ENCODE data around the gene GRIA1. TPM values are rescaled to one million over a fixed set of nuclear protein-coding genes. Genes with fewer than 3 reads are reported as not detected.
A peak's percentile ranks its signal among the peaks of the same experiment; 100 is the strongest.
"Not testable (repeated sequence)": the region's sequence is repeated elsewhere in the genome, so short reads cannot be mapped to it uniquely, and the experiment has no call there.

The GRIA1 gene
- total RNA-seq, 1 experiment from 2014 or later: not detected

DNA sequence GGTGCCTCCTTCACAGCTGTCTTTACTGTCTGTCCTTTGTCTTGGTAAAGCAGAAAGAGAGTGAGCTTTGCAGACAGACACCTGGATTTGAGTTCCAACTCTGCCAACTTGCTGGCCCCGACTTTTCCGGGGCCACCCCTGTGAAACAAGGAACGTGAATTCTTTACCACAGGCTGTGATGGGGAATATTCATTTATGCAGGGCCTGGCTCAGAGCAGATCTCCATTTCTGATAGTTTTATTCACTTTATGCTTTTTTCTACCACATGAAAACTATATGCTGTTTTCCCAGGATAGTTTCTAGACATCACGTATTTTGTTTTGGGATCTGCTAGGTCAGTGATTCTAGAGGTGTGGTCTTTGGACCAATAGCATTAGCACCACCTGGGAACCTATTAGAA, 211.8 kb downstream of the GRIA1 start:
- Histone ChIP-seq H3K27me3 (no peaks in the 10 kb centered on the region), H3K36me3 (no peaks in the 10 kb centered on the region), H3K4me3 (no peak overlapping the region), H3K9me3 (no peaks in the 10 kb centered on the region)
- no peak for DNase-seq

DNA sequence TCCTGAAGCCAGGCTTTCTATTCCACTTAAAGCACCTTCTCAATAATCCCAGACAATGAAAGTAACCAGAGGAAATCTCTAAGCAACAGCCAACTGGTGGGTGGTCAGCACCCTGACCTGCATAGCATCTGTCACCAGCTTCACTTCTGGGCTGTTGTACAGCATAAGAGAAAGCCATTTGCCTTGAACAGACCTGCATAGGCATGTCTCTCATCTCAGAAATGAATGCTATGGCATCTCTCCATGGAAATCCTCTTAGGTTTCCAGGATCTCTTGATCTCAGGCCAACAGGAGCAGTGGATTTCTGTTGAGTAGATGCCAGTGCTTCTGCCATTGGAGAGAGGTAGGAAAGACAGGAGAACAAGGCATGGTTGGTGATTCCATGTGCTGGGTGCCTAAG, 213.6 kb downstream of the GRIA1 start:
- no peaks in the 10 kb centered on the region for H3K27me3 ChIP-seq
- no peaks in the 10 kb centered on the region for H3K36me3 ChIP-seq
- H3K9me3 ChIP-seq: no peaks in the 10 kb centered on the region
- H3K4me3 ChIP-seq: no peak overlapping the region
- DNase-seq: no peak

GRCh38 chr5:153707626-153708025, 217.2 kb downstream of the GRIA1 start:
- H3K36me3 ChIP-seq: no peaks in the 10 kb centered on the region
- no peaks in the 10 kb centered on the region for H3K9me3 ChIP-seq
- H3K27me3 ChIP-seq: no peaks in the 10 kb centered on the region
- H3K4me3 ChIP-seq: no peak overlapping the region
- DNase-seq: no peak

GRCh38 chr5:153711755-153712154, 221.3 kb downstream of the GRIA1 start:
- H3K4me3 ChIP-seq: no peak overlapping the region
- H3K9me3 ChIP-seq: no peaks in the 10 kb centered on the region
- no peaks in the 10 kb centered on the region for H3K36me3 ChIP-seq
- H3K27me3 ChIP-seq: peaks cover under 1% of the 10 kb centered on the region; the same call in 1 of the 2 replicates
- no peak for DNase-seq

GRCh38 chr5:153712946-153713345, 222.5 kb downstream of the GRIA1 start:
- no peaks in the 10 kb centered on the region for H3K36me3 ChIP-seq
- no peak overlapping the region for H3K4me3 ChIP-seq
- H3K27me3 ChIP-seq: peaks cover 4% of the 10 kb centered on the region; the same call in 1 of the 2 replicates
- DNase-seq: no peak
- no peaks in the 10 kb centered on the region for H3K9me3 ChIP-seq

GRCh38 chr5:153713943-153714342, 223.5 kb downstream of the GRIA1 start:
- DNase-seq: no peak
- Histone ChIP-seq H3K4me3 (no peak overlapping the region), H3K36me3 (no peaks in the 10 kb centered on the region), H3K27me3 (peaks cover 4% of the 10 kb centered on the region; the same call in 1 of the 2 replicates), H3K9me3 (no peaks in the 10 kb centered on the region)

GRCh38 chr5:153714798-153715197, 224.3 kb downstream of the GRIA1 start:
- Histone ChIP-seq H3K9me3 (no peaks in the 10 kb centered on the region), H3K27me3 (peaks cover 4% of the 10 kb centered on the region; the same call in 1 of the 2 replicates), H3K4me3 (no peak overlapping the region), H3K36me3 (no peaks in the 10 kb centered on the region)
- no peak for DNase-seq

GRCh38 chr5:153717287-153717686, 226.8 kb downstream of the GRIA1 start:
- Histone ChIP-seq H3K4me3 (no peak overlapping the region), H3K36me3 (no peaks in the 10 kb centered on the region), H3K27me3 (peaks cover 4% of the 10 kb centered on the region; the same call in 1 of the 2 replicates), H3K9me3 (no peaks in the 10 kb centered on the region)
- DNase-seq: no peak

DNA sequence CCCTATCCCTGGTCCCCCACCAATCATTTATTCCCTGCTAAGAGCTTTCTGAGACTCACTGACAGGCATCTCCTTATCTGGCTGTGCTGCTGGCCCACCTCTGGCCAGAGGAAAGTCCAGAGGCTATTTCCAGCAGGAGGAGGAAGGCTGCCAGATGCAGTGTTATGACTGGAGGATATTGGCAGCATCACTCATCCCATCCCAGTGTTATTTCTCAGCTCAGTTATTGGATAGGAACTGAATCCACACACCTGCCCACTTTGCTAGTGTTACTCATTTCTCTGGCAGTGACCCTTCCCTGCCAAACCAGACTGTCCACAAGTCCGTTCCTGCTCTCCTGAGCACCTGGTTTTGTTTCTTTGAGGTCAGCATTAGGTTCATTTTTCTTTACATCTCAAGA, 228.2 kb downstream of the GRIA1 start:
- no peaks in the 10 kb centered on the region for H3K9me3 ChIP-seq
- DNase-seq: peak; percentile 13
- H3K4me3 ChIP-seq: no peak overlapping the region
- H3K36me3 ChIP-seq: no peaks in the 10 kb centered on the region
- peaks cover 6% of the 10 kb centered on the region; the same call in 1 of the 2 replicates for H3K27me3 ChIP-seq

- Histone ChIP-seq H3K4me3 (no peak overlapping the region), H3K9me3 (no peaks in the 10 kb centered on the region)
Measured at GRCh38 chr5:153719324-153719723, 228.9 kb downstream of the GRIA1 start.

GRCh38 chr5:153723022-153723610, 232.6 kb downstream of the GRIA1 start:
- not testable (repeated sequence) for H3K9me3 ChIP-seq, H3K36me3 ChIP-seq, DNase-seq, H3K27me3 ChIP-seq, H3K4me3 ChIP-seq

More at GRCh38 chr5:153719324-153719723, 228.9 kb downstream of the GRIA1 start:
- H3K27me3 ChIP-seq: peaks cover 6% of the 10 kb centered on the region; the same call in 1 of the 2 replicates
- no peak for DNase-seq
- H3K36me3 ChIP-seq: no peaks in the 10 kb centered on the region

DNA sequence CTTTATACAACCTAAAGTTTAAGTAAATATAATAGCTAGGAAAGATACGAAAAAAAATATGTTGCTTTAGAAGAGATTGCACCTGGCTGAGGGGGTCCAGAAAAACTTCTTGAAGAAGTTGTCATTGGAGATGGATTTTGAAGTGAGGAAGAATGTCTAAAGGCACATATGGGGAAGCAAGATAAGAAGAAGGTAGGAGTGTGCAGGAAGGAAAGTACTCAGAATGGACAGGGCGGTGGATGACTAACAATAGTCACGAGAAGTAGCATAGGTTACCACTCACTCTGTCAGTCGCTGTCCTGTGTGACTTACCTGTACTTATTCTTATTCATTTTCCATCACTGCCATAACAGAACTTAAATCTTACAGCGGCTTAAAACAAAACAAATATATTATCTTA, 251.6 kb downstream of the GRIA1 start:
- no peak for DNase-seq
- Histone ChIP-seq H3K9me3 (peaks cover 2% of the 10 kb centered on the region; the same call in 1 of the 2 replicates), H3K36me3 (no peaks in the 10 kb centered on the region), H3K4me3 (no peak overlapping the region), H3K27me3 (no peaks in the 10 kb centered on the region; the same call in 1 of the 2 replicates)

DNA sequence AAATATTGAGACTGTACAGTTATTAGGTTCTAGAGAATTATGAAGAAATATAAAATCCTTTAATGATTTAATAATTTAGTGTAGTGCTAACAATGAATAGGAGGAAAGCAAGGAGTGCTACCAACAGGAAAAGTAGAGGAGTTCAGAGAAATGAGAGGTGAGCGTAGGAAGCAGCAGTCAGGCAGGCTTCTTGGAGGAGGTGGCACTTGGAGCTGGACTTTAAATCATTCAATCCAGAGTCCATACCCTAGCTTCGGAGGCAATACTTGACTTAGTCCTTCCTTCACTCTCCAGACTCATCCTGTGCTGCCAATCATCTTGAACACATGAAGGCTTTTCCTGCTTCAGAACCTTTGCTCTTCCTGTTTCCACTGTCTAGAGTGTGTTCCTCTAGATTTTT, 254.3 kb downstream of the GRIA1 start:
- no peak overlapping the region for H3K4me3 ChIP-seq
- peaks cover 2% of the 10 kb centered on the region; the same call in 1 of the 2 replicates for H3K9me3 ChIP-seq
- H3K36me3 ChIP-seq: no peaks in the 10 kb centered on the region
- DNase-seq: no peak
- H3K27me3 ChIP-seq: no peaks in the 10 kb centered on the region; the same call in 1 of the 2 replicates

DNA sequence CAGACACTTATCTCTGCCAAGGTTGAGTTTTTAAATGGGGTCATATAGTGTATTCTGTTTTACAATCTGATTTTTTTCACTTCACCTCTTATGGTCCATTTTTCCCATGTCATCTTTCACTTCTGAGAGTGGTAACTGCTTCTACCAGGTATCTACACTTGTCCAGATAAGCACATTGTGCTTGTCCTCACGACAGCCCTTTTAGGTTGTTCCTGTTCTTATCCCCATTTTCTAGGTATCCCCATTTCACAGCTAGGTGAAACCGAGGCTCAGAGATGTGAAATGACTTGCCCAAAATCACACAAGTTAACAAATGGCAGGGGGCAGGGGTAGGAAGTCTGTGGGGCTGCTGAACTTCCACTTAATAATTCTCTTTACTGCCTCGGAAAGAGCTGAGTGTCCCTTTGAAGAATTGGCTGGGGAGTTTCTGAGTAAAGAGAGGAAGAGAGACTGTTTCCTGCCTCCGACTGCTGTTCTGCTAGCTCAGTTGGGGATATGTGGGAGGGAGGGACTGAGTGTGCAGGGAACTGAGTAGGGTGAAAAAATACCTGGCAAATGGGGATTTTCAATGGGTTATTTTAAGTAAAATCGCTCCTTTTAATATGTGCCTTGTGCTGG, 255.4 kb downstream of the GRIA1 start:
- Histone ChIP-seq H3K4me3 (no peak overlapping the region), H3K27me3 (no peaks in the 10 kb centered on the region; the same call in 1 of the 2 replicates), H3K36me3 (no peaks in the 10 kb centered on the region), H3K9me3 (peaks cover 2% of the 10 kb centered on the region; the same call in 1 of the 2 replicates)
- DNase-seq: no peak

GRCh38 chr5:153746440-153746839, 256.0 kb downstream of the GRIA1 start:
- no peaks in the 10 kb centered on the region for H3K36me3 ChIP-seq
- H3K9me3 ChIP-seq: peaks cover 2% of the 10 kb centered on the region; the same call in 1 of the 2 replicates
- H3K4me3 ChIP-seq: no peak overlapping the region
- no peak for DNase-seq
- H3K27me3 ChIP-seq: no peaks in the 10 kb centered on the region; the same call in 1 of the 2 replicates

- DNase-seq: no peak
- H3K27me3 ChIP-seq: no peaks in the 10 kb centered on the region
- H3K4me3 ChIP-seq: no peak overlapping the region
- no peaks in the 10 kb centered on the region for H3K9me3 ChIP-seq
- no peaks in the 10 kb centered on the region for H3K36me3 ChIP-seq
Measured at GRCh38 chr5:153748823-153749222, 258.4 kb downstream of the GRIA1 start.

DNA sequence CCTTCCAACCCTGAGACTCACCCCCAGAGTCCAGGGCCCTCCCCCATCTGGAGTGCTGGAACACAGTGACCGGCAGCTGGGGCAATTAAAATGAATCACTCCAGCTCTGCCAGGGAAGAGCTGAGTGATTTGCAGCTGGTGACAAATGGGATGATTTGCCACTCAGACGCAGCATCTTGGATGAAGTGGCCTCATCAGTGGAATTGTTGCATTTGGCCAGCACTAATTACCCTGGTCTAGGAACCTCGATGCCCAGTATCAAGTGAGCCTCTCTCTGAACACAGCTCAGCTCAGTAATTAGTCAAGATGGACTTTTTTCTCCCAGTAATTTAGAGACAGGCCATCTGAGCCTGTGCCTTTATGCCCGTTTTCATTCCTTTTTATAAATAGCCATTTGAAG, 259.5 kb downstream of the GRIA1 start:
- DNase-seq: peak; percentile 40
- H3K9me3 ChIP-seq: no peaks in the 10 kb centered on the region
- H3K36me3 ChIP-seq: no peaks in the 10 kb centered on the region
- H3K27me3 ChIP-seq: no peaks in the 10 kb centered on the region
- no peak overlapping the region for H3K4me3 ChIP-seq

- Histone ChIP-seq H3K27me3 (no peaks in the 10 kb centered on the region), H3K36me3 (no peaks in the 10 kb centered on the region), H3K9me3 (no peaks in the 10 kb centered on the region), H3K4me3 (no peak overlapping the region)
- DNase-seq: no peak
Measured at GRCh38 chr5:153751251-153751650, 260.8 kb downstream of the GRIA1 start.

All from MG63 (cell line).